Amygdala (tissue), 56 donors: ENCODE measurements around the gene ZFPM1.

ENCODE experiments used
- DNase-seq, 56 donors: peaks; one replicate each; lab custom pipeline; 2025; lab: John Stamatoyannopoulos, UW

ZFPM1 gene

DNA sequence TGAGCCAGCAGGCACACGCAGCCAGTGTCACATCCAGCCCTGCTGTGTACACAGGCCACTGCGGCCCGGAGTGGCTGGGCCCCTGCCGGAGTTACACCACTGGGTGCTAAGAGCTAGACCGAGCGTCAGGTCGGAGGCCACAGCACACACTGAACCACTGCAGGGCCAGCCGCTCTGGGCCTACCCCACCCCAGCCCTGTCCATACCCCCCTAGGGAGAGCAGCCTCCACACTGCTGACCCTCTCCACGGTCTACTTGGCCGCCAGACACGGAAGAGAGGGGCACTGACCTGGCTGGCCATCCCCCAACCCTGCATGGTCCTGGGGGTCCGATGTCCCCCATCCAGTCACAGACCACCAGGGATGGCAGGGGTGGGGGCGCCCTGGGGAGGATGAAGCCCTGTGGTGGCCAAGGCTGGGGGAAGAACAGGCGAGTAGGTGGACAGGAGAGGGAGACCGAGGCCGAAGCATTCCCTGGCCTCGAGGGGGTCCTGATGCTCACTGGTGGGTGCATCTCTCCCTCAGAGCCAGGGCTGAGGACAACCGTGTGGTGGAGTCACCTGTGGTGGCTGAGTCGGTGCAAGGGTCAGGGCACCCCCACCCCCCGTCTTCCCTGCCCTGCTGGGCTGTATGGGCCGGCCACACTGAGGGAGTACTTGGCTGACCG, 82.2 kb downstream of the ZFPM1 start:
- no peak for DNase-seq

DNA sequence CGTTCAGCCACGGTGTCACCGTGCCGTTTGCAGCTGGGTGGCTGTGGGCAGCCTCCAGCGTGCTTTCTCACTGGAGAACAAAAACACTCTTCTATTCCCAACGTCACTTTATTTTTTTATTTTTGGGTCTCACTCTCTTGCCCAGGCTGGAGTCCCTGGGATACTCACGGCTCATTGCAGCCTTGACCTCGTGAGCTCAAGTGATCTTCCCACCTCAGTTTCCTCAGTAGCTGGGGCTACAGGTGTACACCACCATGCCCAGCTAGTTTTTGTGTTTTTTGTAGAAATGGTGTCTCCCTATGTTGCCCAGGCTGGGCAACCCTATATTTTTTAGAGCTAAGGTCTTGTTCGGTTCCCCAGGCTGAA, 82.8 kb downstream of the ZFPM1 start:
- no peak for DNase-seq

GRCh38 chr16:88536510-88536909, 83.4 kb downstream of the ZFPM1 start:
- DNase-seq, result no peak

- no peak for DNase-seq
Measured at GRCh38 chr16:88536971-88537751, 84.1 kb downstream of the ZFPM1 start.

DNA sequence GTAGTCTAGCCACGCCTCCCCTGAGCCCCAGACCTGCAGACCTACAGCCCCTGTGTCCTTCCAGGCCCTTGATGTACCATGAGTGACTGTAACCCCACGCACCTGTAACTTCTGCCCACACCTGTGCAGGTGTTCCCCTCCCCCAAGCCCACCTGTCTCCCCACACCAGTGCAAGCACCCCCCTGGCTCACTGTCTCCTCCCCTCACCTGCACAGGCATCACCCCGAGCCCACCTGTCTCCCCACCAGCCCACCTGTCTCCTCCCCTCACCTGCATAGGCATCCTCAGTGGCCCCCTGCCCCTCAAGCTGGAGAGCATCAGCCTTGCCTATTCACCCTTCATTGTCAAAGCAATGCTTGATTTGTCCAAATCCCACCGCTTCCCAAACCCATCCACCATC, 84.8 kb downstream of the ZFPM1 start:
- DNase-seq, result no peak

DNA sequence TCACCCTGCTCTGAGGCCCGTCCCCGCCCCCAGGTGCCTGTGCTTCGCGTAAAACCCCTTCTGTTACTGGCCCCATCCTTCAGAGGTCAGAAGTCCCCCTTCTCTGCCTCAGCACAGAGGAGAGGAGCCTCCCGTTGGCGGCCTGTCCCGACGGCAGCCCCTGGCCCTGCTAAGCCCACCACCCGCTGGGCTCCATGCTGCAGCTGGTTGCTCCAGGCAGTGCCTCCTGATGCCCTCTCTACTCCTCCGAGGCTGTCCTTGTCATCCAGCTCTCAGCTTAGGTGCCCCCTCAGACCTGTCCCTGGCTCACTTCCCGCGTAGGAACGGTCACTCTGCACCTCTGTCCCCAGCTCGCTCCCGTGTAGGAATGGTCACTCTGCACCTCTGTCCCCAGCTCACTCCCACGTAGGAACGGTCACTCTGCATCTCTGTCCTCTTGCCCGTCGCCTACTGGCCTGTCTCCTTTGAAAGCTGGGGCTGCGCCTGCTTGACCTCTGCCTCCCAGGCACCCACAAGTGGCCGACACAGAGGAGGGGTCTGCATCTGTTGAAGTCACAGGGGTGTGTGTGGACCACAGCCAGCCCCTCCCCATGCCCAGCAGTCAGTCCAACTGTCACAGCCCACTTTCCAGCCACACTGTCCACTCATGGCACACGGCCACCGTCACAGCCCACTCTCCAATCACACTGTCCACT, 85.4 kb downstream of the ZFPM1 start:
- DNase-seq, result no peak

DNA sequence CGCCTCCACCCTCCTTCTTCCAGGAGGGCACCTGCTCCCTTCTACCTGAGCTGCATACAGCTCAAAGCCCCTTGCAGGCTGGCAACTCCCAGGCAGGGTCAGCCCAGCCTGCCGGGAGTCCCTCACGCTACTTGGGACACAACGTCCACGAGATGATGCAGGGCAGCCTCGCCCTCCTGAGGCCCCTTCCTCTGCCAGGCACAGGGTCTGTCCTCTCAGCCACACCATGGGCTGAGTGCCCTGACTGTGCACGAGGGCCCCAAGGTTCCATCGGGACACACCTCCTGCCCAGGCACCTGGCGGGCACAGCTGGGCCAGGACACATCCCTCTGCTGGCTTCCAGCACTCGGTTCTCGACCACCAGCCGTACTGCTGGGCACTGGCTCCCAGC, 86.2 kb downstream of the ZFPM1 start:
- no peak for DNase-seq

DNA sequence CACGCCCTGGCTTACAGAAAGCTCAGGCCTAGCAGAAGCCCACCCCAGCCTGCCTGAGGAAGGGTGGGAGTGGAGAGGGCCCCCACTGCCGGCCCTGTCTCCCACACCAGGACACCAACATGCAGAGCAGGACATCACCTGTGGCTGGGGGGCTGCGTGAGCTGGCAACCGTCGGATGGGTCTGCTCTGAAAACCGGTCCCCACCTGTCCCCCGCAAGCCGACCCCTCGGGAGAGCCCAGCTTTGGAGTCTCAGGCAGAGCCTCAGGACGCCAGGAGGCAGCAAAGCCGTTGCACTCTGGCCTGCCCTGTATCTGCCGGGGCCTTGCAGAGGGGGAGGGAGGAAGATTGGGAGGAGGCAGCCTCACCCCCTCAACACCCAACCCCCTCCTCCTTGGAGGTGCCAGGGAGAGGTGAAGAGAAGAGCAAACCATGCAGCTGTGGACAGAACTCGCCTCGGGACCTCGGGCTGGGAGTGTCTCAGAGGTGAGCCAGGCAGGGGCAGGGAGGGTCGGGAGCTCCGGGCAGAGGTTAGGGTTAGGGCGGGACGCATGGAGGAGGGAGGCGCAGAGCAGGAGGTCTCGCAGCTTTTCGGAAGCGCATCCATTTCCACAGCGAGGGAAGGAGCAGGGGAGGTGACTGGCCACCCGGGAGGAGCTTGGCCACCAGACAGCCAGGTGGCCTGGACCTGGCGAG, 86.7 kb downstream of the ZFPM1 start:
- DNase-seq, result no peak

DNA sequence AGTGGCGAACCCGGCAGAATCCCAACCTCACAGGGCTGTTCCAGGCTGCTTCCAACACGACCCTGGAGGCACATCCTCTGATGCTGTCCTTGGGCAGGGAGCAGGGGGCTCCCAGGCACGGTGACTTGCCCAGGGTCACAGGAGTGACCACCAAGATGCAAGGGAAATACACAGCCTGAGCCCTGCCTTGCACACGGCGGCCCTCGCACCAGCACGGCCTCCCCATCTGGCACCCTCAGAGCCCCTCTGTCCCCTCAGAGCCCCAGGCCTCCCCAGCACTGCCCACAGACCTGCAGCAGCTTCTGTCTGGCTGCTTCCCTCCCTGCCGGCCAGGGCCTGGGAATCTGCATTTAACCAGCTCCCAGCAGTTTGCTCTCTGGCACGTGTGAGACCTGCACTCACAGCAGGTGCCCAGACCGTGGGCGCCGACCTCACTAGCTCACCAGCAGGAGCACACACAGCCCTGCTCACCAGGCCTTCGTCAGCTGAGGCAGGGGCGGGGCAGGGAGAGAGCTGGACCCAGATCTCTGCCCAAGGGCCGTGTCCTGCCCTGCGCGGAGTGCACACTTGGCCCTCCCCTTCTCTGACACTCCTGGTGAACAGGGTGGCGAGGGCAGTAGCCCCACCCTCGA, 87.4 kb downstream of the ZFPM1 start:
- no peak for DNase-seq

DNA sequence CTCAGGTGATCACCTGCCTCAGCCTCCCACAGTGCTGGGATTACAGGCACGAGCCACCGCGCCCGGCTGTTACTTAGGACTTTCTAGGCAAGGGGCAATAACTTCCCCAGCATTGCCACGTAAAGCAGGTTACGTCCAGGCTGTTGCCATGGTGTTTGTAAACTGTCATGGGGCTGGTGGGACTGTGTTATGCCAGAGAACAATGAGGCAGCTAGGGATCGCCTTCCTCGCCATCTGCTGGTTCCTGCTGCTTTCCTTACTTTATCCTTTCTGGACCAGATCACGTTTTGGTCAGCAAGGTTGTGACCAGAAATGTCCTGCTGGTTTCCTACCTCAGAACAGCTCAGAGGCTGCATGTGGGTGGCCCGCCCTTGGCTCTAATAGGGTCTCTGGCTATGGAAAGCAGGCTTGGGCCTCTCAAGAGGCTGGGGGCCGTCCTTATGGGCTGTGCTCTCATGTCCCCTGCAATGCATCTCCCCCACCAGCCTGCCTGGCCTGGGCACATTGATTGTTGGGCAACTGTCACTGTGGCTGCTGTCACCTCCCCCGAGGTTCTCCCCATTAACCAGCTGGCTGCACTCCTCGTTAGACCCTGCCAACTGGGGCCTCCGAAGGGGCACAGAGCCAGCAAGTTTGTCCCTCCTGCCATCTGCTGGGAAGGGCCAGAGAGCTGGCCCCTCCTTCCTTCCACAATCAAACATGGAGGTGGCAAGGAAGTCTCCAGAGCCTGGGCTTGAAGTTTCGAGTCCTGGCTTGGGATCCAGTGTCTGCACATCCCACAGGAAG, 88.9 kb downstream of the ZFPM1 start:
- no peak for DNase-seq

- no peak for DNase-seq
Measured at GRCh38 chr16:88543230-88543813, 90.2 kb downstream of the ZFPM1 start.

GRCh38 chr16:88545781-88546180, 92.7 kb downstream of the ZFPM1 start:
- DNase-seq, result no peak

- DNase-seq, result no peak
Measured at GRCh38 chr16:88548131-88548874, 95.2 kb downstream of the ZFPM1 start.

- no peak for DNase-seq
Measured at GRCh38 chr16:88548985-88549384, 95.9 kb downstream of the ZFPM1 start.

DNA sequence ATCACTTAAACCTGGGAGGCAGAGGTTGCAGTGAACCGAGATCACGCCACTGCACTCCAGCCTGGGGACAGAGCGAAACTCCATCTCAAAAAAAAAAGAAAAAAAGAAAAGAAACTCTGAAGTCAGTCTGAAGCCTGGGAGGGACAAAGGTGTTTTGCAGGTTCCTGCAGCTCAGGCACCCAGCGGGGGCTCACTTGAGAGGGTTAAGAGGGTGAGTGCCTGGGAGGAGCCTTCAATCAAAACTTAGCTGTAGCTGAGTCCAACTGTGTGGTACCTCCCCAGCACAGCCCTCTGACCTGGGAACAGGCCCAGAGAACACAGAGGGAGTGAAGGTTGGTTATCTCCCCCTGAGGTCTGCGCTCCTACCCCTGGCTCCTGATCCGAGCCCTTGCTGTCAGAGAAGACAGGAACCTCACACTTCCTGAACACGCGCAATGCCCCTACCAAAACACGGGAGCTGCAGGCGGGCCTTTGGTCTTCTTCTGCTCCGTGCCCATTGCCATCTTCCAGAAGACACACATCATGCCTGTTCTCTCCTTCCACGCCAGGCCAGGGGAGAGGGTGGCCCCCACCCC, 96.7 kb downstream of the ZFPM1 start:
- no peak for DNase-seq

DNA sequence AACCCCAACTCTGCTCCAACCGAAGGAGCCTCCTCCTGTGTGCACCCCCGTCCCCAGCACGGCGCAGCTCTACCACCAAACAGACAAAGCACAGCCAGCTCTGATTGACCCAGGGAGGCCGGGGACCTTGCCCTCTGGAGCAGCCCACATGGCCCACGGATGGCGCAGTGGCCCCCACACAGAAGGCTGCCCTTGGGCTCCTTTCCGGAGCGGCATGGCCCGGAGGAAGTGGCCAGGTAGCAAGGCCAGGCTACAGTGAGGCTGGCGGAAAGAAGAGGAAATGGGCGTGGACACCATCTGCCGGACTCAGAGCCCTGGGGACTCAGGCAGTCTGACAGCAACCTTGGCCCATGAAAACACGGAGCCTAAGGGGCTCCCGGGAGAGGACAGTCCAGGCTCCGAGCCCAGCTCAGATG, 97.2 kb downstream of the ZFPM1 start:
- no peak for DNase-seq

DNA sequence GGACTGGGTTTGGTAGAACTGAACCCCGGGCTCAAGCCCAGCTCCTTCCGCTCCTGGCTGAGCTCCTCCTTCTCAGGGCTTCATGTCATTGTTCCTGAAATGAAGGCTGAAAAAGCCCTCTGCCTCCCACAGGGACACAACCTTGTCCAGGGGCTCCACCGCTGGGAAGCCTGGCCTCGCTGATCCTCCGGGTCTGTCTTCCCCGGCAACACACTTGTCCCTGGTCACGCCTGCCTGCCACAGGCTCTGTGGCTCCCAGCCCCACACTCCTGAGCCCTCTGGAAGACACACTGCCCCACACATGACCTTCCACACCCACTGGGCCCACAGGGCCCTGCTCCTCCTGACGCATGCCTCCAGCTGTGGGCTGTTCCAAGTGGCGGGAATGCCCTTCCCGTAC, 99.1 kb downstream of the ZFPM1 start:
- no peak for DNase-seq

DNA sequence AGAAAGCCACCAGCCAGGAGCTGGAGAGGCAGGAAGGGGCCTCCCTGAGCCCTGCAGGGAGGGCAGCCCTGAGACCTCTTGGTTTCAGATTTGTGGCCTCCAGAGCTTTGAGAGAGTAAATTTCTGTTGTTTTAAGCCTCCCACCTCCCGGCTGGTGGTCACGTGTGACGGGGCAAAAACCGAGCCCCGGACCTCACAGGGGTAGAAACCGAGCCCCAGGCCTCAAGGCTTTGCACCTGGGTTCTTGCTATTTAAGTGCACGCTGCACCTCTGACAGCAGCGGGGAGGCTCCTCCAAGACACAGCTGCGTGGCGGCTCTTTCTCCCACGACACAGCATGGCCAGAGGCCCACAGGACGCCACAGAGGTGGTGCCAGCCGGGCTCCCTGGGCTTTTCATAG, 99.7 kb downstream of the ZFPM1 start:
- DNase-seq, result no peak
